AML-193 (cell line): Measurements from ENCODE around the gene CAPN15.
A peak's percentile ranks its signal among the peaks of the same experiment; 100 is the strongest.

Experiments used
- DNase-seq, 2 experiments: peaks; one replicate each; lab custom pipeline; 2025; lab: John Stamatoyannopoulos, UW

CAPN15 gene

GRCh38 chr16:525520-526180 lies 1.9 kb upstream of the CAPN15 start:
- DNase-seq, result peak in 1 of 2 experiments; percentile 5

GRCh38 chr16:526181-527014 lies 1.1 kb upstream of the CAPN15 start:
- DNase-seq, result peak in 1 of 2 experiments; percentile 24

- DNase-seq, result peak; percentile 48 to 59
Observed at GRCh38 chr16:528111-529011, 849 bp downstream of the CAPN15 start.

DNA sequence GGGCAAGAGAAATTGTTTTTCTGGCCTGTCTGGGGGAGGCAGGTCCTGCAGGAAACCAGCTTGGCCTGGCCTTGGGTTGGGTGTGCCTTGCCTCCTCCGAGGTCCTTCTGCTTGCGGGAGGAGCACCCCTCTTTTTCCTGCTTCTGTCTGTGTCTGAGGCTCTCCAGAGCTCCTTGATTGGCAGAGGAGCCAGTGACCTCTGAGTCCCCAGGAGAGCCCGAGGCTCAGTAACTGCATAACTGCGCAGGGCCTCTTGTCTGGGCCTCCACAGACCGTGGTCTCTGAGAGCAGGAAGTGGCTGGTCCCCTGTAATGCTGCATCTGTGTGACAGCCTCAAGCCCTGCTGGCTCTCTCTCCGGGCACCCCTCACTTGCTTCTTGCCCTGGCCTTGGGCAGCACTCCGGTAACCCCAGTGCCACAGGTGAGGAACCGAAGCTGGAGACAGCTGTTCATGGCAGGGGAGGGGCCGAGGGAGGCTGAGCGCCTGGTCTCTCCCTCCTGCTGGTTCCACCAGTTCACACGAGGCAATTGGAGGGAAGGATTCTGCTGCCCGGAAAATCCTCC lies 1.6 kb downstream of the CAPN15 start:
- peak in 1 of 2 experiments; percentile 48 for DNase-seq

DNA sequence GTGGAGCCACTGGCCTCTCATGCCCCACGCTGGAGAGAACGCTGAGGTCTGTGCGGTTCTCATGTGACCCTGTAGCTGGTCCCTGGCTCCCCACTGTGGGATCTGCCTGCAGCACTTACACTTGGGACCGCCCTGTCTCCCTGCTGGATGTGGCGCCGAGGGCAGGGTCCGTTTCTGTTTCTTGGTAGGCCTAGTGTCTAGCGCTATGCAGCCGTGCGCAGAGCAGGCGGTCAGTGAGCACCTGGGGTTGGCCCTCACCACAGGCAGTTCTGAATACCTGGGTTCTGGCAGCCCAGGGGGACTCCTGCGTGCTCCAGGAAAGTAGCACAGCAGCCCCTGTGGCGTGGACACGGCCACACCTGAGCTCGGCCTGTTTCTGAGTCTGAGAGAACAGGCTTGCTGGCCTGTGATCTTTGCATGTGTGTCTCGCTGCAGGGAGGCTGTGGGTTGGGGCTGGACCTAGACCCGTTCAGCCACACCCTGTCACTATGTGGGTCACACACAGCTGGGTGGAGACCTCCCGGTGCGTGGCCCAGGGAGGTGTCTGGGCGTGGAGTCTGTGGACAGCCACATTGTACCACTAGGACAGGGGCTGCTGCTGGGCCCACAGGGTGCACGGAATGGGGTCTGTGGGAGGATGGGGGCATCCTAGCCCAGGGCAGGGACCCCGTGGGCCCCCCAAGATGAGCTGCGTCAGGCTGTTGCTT lies 2.8 kb downstream of the CAPN15 start:
- no peak for DNase-seq

GRCh38 chr16:531494-532125 lies 4.1 kb downstream of the CAPN15 start:
- no peak for DNase-seq

DNA sequence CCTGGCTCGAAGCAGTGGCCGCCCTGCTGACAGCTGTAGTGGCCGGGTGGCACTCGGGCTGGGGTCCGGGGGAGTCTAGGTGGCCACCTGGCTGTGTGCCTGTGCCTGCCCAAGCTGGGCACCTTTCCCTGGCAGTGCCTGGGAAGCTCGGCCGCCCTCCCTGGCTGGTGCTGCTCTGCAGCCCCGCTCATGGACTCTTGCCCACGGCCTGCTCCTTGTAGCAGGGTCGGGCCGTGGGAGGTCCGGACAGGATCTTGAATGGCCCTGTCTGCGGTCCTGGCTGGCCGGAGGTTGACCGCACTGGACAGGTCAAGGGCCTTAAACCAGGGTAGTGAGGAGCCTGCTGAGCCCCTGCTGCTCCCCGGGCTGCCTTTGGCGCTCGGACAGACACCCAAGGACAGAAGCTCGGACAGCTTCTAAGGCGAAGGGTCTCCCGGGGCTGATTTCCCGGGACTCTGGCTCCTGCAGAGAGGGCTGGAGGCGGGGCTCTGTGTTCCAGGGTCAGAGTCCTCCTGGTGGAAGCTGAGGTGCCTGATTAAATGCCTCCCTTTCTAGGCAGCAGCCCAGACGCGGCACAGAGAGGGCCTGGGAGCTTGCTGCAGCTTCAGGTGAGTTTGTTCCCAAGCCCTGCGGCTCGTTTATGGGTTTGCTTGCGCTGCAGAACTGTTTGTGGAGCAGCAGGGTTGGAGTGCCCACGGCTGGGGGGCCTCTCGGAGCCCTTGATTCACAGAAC lies 6.0 kb downstream of the CAPN15 start:
- DNase-seq, result no peak

GRCh38 chr16:534135-534534 lies 6.6 kb downstream of the CAPN15 start:
- DNase-seq, result no peak

DNA sequence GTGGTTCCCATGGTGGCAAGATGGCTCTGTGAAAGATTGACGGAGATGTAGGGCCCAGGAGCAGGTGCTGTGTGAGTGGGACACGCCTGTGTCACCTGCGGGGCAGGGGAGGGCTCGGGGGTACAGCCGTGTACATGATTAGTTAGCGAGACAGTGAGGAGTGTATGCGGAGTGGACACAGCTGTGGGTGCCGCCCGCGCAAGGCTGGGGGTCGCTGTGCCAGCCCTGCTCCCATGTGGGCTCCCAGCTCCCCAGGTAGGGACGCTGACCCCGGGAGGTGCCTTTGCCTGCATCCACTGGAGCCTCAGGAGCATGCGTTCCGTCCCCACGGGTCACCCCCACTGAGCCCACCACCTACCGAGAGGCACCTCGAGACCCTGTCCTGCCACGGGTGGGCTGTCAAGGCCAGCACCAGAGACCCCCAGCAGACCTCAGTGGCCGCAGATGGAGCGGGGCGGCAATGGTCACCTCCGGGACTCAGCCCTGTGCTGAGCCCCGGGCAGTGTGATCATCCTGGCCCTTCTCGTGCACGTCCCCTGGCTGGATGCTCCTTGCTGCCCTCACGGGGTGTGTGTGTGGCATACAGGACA lies 7.4 kb downstream of the CAPN15 start:
- no peak for DNase-seq

- DNase-seq, result no peak
Observed at GRCh38 chr16:535446-536405, 8.2 kb downstream of the CAPN15 start.

DNA sequence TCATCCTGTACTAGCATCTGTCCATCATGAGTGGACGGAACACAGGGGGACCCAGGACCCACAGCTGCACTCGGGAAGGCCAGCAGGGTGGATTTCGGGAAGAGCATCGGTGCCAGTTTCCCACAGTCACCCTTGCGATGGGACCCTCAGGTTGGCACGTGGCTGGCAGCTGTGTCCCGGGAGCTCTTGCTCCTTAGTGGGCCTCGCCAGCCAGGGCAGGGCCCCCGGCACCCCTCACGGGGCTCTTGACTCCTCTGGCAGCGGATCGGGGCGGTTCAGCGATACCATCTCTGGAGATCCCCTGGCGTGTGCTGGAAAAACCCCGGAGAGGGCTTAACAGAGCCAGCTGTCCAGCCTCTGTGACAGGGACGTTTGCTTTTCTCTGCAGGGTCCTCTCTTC lies 9.2 kb downstream of the CAPN15 start:
- DNase-seq, result no peak

- DNase-seq, result no peak
Observed at GRCh38 chr16:537415-538335, 10.2 kb downstream of the CAPN15 start.

DNA sequence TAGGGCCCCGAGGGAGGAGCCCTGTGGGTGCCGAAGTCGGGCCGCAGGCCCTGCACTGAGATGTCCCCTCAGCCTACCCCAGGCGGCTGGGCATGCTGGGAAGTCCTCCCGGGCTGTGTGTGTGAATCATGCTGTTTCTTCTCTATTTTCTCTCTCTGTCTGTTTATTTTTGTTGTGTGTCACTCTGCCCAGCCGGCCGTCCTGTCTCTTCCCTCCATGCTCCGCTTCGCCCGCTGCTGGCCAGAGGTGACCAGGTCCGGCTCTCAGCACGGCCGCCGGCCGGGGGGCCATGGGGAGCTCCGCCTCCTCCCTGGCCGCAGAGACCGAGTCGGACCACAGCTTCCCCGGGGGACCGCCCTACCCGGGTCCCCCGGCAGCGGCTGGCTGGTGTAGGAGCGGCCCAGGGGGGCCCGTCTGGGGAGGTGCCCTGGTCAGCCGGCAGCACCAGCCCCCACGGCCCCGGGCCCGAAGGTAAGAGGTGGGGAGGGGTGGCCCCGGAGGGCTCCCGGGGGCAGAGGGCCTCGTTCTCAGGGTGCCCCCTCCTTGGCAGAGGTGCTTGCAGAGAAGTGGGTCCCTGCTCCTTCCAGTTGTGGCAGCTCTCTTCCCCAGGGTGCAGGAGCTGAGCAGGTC lies 12.5 kb downstream of the CAPN15 start:
- DNase-seq, result no peak

GRCh38 chr16:540645-541340 lies 13.3 kb downstream of the CAPN15 start:
- DNase-seq, result no peak

DNA sequence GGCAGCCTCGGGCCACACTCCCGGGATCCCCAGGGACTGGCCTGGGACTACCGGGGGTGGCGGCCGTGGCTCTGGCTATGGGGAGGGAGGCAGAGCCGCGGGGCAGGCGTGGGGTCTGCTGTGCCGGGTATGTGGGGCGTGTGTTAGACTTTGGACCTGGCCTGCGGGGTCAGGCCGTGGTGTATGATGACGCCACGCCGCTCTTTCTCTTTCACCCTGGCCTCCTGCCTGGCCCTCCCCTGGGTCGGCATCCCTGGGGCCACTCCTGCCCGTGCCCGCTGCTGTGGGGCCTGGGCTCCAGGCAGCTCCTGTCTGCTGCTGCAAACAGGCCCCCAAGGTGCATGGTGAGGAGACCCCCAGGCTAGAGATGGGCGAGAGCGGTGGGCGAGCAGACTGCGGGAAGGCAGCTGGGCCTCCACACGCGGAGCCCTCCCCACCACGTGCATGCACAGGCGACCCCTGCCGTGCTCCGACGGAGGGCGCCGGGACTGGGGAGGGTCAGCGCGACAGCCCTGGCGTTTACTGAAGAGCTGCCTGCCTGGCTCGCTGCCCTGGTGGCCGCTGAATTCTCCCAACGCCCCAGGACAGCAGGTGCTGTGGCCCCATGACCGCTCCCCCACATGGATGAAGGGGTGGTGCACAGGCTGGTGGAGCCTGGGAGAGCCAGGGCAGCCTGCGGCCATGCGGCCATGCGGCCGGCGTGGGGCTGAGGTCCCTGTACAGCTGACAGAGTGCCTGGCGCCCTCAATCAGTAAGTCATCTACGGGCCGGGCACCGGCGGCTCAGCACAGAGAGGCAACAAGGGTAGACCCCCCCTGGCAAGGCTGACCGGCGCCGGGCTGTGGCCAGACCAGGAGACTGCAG lies 16.0 kb downstream of the CAPN15 start:
- DNase-seq, result no peak
